Ecto neural progenitor cell (in vitro differentiated cells): ENCODE results near the gene CIDEA.

Experiments
- DNase-seq: peaks from one replicate; pipeline ENCODE4 v3.0.0-alpha.2; 2018; ENCODE audit warnings: low spot score

Gene CIDEA

GRCh38 chr18:12318857-12319256 is 64.7 kb downstream of the CIDEA start:
- no peak for DNase-seq

GRCh38 chr18:12321333-12321732 is 67.2 kb downstream of the CIDEA start:
- no peak for DNase-seq

GRCh38 chr18:12324991-12325725 is 71.0 kb downstream of the CIDEA start:
- no peak for DNase-seq

DNA sequence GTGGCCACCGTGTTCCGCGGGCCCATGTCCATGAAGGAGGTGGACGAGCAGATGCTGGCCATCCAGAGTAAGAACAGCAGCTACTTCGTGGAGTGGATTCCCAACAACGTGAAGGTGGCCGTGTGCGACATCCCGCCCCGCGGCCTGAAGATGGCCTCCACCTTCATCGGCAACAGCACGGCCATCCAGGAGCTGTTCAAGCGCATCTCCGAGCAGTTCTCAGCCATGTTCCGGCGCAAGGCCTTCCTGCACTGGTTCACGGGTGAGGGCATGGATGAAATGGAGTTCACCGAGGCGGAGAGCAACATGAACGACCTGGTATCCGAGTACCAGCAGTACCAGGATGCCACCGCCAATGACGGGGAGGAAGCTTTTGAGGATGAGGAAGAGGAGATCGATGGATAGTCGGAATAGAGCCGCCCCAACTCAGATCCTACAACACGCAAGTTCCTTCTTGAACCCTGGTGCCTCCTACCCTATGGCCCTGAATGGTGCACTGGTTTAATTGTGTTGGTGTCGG is 71.6 kb downstream of the CIDEA start:
- no peak for DNase-seq

DNA sequence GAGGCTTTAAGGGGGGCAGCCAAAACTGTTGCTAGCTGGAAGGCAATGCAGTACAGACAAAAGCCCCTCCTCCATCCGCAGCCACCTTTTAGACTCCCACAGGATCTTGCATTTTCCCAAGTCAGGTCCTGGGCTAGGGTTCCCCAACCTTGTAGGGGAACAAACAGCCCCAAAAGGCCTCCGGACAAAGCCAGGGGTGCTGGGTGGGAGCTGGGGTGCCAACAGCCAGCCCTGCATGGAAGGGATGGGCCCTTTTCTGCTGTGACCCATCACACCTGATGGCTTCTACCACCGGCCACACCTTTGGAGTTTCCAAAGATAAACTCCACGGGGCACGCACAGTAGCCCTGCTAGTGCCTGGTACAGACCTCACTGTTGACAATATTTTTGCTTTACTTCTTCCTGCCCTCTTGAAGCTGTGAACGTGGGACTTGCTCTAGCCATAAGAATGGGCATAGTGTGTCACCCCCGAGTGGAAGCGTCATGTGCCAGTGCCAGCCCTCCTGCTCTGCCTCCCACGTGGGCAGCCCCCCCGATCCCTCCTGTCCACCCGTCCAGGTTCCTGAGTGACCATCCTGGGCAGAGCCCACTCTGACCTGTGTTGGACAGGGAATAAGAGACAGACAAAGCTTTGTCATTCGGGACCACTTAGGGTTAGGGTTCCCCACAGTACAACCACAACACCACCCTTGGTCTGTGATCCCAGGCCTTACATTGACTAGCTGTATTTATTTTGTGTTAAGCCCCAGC is 72.7 kb downstream of the CIDEA start:
- no peak for DNase-seq
